SKM-1 treated with dmso at 0.1 percent for 144 hours (cell line): Measurements from ENCODE around the gene PRSS22.
A peak's percentile ranks its signal among the peaks of the same experiment; 100 is the strongest.
"Not testable (repeated sequence)": the region's sequence is repeated elsewhere in the genome, so short reads cannot be mapped to it uniquely, and the experiment has no call there.

Source experiments
- DNase-seq: peaks from one replicate; lab custom pipeline; 2025; ENCODE audit not compliant: unreplicated experiment; lab: John Stamatoyannopoulos, UW

The PRSS22 gene, protein sequence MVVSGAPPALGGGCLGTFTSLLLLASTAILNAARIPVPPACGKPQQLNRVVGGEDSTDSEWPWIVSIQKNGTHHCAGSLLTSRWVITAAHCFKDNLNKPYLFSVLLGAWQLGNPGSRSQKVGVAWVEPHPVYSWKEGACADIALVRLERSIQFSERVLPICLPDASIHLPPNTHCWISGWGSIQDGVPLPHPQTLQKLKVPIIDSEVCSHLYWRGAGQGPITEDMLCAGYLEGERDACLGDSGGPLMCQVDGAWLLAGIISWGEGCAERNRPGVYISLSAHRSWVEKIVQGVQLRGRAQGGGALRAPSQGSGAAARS

DNA sequence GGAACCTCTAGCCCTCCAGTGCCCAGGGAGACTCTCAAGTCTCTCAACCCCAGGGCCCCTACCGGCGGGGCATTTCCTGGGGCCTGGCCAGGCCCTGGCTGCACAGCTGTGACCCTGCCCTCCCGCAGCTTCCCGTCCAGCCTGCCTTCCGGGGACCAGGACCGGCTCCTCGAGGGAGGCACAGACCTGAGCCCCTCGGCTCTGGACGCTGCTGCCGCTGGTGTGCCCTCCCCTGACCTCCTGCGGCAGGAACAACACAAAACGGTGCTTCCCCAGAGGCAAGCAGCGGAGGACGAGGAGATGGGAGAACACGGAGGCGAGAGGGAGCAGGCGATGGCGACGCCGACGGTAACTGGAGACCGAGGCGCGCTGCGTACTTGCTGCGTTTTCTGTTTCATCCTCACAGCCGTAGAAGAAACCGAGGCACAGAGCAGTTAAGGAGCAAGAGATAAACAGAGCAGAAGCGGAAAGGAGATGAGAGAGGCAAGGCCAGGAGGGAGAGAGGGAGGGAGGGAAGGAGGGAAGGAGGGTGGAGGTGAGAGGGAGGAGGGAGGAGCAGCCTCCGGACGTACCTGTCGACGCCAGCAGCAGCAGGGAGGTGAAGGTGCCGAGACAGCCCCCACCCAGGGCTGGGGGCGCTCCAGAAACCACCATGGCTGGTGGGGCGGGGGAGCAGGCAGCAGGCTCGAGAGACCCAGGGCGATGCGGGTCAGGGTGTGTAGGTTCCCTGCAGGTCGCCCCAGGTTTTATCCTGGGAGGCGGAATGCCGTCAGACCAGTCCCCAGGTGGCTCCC is at the start of gene PRSS22:
Gene PRSS22, minus strand, starts transcription at position 720 of the 794 bp plus-strand sequence. Its CDS starts 66 bp downstream, at position 654.
- no peak for DNase-seq

DNA sequence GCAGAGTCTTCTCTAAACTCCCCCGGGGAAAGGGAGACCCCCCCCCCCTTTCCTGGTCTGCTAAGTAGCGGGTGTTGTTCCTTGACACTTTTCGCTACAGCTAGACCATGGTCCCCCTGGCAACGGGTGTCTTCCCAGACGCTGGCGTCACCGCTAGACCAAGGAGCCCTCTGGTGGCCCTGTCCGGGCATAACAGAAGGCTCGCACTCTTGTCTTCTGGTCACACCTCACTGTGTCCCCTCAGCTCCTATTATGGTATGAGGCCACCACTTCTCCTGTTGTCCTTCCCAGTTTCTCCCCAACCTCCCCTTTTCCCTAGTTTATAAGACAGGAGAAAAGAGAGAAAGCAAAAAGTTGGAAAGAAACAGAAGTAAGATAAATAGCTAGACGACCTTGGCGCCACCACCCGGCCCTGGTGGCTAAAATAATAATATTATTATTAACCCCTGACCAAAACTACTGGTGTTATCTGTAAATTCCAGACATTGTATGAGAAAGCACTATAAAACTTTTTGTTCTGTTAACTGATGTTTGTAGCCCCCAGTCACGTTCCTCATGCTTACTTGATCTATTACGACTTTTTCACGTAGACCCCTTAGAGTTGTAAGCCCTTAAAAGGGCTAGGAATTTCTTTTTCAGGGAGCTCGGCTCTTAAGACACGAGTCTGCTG is 49.2 kb upstream of the PRSS22 start:
- DNase-seq: not testable (repeated sequence)

DNA sequence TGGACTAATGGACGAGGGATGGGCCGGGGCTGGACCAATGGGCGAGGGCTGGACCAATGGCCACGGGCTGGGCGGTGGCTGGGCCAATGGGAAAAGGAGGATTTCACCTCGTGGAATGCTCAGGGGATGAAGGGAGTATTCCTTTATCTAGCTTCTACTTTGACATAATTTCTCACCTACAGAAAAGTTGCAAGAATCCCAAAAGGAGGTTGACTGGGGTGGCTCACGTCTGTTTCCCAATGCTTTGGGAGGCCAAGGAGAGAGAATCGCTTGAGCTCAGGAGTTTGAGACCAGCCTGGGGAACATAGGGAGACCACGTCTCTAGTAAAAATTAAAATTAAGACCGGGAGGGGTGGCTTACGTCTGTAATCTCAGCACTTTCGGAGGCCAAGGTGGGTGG is 48.0 kb upstream of the PRSS22 start:
- DNase-seq: no peak

DNA sequence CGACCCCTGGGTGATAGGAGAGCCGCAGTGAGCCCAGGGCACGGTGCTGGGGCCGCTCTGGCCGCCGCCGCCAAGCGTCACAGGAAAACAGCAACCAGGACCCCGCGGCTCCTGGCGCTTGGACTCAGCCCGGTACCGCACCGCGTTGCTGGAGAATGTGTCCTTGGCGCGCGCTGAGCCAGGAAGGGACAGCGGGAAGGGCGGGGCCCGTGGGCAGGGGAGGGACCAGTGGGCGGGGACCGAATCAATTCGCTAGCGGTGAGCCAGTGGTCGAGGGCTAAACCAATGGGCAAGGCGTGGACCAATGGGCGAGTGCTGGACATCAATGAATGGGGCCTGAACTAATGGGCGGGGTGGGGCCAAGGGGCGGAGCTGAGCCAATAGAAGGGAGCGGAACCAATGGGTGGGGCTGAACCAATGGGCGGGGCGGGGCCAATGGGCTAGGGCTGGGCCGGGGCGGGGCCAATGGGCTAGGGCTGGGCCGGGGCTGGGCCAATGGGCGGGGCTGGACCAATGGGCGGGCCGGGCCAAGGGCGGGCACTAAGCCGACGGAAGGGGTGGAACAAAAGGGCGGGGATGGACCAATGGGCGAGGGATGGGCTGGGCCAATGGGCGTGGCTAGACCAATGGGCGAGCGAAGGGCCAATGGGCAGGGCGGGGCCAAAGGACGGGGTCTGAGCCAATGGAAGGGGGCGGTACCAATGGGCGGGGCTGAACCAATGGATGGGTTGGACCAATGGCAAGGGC is 47.4 kb upstream of the PRSS22 start:
- peak; percentile 98 for DNase-seq

DNA sequence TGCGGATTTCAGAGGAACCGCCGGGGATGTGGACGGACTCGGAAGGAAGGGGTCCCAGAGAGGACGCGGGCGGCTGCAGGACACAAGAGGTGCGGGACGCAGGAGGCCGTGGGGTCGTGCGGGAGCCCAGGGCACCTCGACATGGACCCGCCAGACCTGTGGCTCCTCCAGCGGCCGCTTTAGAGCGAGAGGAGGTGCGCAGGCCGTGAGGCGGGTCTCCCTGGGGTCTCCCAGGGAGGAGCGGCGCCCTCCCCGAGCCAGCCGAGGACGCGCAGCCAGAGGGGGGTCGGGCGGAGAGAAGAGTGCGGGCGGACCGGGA is 46.9 kb upstream of the PRSS22 start:
- DNase-seq: no peak

DNA sequence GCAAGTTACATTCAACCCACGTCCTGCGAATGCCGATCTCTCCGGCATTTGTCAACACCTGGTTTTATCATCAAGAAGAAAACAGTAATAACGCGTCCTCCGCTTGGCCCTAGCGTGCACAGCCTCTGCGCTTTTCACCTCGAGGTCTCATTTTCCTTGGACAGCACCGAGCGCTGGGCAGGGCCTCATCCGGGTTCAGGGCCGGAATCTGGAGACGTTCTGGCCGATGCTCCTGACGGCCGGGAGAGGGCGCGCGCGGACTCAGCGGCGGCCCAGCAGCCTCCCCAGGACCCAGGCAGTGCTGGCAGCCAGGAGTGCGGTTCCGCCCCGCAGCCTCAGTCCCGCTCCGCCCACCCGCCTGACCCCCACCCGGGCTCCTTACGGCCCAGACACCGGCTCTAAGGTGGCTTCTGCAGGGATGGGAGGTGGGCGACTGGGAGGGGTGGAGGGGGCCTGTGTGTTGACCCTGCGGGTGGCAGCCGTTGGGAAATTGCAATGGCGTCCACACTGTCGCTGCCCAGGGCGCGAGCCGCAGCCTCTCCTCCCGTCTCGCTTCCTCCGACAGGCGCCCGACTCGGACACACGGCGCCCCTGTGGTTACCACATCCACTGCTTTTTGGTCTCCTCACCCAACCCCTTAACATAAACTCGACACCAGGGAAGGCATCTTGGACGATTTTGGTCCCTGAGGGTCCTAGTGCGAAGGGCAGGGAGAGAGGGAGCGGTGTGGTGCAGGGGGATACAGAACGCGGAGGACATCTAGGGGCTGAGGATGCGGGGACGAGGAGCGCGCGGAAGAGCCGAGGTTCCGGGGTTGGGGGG is 46.3 kb upstream of the PRSS22 start:
- peak; percentile 80 for DNase-seq

DNA sequence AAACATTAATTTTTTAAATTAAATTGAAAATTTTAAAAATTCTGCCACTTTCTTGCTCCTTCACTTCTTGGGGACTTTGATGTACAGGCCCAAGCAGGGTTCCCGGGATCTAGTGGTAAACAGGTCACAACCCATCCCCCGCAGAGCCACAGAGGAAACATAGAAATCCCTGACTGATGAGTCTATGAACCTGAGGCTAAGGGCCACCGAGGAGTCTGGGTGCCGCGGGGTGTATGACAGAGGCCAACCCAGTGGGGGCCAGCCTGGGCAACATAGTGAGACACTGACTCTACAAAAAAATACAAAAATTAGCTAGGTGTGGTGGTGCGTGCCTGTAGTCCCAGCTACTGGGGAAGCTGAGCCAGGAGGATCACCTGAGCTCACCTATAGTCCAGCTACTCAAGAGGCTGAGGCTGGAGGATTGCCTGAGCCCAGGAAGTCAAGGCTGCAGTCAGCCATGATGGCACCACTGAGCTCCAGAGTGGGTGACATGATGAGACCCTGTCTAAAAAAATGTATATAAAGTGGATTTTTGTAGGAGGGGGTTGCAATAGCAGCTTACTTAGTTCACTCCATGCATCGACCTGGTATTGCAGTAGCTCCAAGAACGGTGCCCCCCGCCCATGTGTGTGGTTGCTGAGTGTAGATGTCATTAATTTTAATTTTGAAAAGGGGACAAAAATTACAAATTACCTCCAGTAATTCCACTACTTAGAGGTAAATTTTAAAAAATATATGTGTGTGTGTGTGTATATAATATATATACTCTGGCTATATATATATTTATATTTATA is 44.6 kb upstream of the PRSS22 start:
- DNase-seq: no peak

DNA sequence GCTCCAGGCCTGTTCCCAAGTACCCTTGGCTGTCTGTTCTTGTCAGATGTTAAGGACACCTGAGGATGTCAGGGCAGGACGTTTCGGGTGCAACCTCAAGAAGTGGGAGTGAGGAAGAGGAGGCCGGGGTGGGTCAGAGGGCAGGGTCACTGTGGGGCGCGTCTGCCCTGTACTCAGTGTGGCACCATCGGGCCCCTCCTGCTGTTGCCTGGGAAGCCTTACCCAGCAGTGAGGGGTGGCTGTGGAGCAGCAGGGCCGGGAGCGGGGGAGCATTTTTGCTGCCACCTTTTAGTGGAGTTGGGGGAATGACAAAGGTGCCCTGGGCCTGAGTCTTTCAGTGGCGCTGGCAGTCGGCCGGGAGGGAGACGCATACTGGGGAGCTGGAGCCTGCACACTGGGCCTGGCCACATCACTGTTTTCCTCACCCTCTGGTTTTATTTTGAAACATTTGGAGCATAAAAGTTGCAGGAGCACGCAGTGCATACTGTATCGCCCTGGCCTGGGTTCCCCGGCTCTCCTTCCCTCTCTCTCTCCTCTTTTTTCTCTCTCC is 42.6 kb upstream of the PRSS22 start:
- DNase-seq: no peak

DNA sequence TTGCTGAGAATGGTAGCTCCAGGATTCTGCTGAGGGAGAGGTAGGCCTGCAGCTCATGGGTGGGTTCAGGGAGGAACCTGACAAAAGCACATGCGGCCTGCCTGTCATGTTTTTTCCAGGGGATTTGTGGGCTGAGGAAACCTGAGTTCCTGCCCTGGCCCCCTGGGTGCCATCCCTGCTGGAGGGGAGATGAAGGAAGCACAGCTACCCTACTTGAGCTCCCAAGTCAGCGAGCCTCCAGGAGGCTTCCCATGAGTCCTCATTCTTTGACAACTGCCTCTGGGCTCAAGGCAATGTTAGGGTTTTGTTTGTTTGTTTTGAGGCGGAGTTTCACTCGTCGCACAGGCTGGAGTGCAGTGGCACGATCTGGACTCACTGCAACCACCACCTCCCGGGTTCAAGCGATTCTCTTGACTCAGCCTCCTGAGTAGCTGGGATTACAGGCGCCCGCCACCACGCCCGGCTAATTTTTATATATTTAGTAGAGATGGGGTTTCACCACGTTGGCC is 41.6 kb upstream of the PRSS22 start:
- DNase-seq: no peak

DNA sequence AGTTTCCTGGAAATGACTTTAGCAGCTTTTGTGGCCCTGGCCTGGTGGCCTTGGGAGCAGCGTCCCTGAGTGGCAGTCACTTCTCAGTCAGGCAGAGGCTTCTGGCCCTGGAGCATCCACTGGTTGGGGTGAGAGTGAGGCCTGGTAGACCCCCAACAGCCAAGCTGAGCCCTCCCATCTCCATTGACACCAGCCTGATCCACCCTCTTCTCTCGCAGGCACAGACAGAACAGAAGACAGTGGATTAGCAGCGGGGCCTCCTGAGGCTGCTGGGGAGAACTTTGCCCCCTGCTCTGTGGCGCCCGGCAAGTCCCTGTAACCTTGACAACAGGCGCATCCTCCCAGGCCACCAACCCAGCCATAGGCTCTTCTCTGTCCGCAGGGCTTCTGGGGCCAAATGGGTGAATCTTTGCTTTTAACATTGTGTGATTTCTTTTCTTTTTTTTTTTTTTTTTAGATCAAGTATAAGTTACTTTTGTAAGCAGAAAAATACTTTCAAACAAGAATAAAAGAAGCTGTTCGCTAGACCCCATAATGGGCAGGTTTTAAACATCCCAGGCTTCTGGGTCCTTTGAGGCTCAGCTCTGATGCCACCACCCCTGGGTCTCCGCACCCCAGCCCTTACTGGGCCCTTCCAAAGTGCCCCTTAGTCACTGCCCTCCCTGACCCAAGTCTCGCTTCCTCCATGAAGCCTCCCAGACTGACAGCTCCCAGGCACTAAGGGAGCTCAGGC is 41.0 kb upstream of the PRSS22 start:
- DNase-seq: no peak

DNA sequence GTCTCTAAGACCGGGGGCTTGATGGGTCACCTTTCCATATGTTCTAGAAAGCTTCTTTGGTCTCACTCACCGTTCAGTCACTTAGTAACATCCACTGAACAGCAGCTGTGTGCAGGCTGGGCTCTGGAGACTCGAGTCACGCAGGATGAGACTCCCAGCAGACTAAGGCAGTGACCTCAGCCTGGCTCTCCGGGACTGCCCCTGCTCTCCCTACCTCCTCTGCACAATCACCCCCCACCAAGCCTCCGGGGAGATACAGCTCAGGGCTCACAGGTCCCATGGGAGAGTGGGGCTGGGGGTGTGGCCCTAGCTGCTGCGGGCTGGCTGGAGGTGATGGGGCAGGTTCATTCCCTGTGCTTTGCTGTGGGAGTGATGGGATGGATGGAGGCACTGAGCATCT is 39.1 kb upstream of the PRSS22 start:
- no peak for DNase-seq

DNA sequence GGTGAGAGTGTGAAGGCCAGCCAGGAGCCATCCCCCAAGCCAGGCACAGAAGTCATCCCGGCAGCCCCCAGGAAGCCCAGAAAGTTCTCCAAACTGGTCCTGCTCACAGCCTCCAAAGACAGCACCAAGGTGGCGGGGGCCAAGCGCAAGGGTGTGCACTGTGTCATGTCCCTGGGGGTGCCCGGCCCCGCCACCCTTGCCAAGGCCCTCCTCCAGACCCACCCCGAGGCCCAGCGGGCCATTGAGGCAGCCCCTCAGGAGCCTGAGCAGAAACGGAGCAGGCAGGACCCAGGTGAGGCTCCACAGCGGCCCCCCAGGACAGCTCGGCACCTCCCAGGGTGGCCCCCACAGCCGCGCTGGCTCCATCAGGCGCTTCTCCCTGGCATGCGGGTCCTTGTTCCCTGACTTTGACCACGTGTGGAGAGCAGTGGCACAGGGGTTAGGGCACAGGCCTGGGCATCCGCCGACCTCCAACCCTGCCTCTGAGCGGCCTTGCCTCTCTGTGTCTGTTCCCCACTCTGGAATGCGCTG is 38.6 kb upstream of the PRSS22 start:
- DNase-seq: no peak

DNA sequence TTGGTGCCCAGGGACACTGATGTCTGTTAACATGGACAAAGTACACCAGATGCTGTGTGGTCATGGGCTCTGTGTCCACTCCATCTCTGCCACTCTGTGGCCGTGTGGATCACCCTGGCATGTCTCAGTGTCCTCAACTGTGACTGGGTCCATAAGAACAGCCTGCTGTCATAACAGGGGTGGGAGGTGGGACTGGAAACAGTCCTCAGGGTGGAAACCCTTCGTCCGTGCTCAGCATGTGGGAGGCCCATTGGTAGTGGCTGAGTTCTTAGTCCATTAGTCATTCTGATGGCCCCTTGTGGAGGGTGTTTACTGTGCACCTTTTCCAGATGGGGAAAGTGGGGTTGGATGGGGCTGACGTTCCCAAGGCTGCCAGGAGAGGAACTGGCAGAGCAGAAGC is 37.8 kb upstream of the PRSS22 start:
- no peak for DNase-seq

DNA sequence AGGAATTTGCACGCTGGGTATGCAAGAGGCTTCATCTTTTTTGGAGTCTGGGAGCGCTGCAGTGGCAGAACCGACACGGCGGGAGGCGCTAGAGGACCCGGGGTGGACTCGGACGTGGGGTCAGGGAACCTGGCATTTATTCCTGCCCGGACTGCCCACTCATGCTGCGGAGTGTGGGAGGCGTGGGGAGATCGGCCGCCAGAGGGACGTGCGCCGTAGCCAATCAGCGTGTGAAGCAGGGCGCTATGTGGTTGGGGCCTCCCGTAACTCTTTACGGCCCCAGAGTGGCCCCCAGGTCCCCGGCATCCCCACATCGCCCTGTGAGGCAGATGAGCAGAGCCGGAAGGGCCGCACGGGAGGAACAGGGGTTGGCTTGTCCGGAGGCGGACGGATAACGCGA is 36.3 kb upstream of the PRSS22 start:
- DNase-seq: no peak

DNA sequence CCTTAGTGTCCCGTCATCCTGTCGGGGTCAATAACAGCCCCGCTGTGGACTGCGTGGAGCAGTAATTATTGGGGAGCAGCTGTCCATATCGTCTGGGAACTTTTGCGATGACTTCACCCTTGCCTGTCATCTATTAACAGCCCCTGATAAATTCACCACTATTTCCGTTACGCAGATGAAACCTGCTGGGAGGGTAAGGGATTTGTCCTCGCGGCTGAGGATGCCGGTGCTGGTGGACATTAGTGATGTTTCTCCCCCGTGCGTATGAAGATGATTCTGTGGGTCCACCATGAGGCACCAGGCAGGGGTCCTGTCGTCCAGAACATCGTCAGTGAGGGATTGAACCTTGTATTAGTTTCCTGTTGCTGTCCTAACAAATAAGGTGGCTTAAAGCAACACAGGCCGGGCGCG is 26.1 kb upstream of the PRSS22 start:
- no peak for DNase-seq

DNA sequence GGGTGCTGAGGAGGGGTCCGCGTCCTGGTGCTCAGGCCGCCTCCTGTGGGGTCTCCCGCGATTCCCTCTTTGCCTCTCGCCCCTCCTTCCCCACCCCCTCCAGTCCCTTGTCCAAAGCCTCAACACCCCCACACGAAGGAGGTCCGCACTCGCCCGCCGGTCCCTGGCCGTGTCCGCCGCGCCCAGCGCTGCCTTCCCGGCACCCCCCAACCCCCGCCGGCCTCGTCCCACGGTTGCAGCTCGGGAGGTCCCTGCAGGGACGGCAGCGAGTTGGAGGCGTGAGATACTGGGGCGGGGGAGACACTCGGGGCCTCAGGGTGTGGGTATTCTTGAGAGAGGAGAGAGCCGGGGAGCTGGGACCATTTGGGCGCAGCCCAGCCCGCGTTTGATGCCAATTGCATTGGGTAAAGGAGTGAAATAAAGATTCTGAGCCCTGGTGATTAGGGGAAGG is 25.5 kb upstream of the PRSS22 start:
- no peak for DNase-seq

DNA sequence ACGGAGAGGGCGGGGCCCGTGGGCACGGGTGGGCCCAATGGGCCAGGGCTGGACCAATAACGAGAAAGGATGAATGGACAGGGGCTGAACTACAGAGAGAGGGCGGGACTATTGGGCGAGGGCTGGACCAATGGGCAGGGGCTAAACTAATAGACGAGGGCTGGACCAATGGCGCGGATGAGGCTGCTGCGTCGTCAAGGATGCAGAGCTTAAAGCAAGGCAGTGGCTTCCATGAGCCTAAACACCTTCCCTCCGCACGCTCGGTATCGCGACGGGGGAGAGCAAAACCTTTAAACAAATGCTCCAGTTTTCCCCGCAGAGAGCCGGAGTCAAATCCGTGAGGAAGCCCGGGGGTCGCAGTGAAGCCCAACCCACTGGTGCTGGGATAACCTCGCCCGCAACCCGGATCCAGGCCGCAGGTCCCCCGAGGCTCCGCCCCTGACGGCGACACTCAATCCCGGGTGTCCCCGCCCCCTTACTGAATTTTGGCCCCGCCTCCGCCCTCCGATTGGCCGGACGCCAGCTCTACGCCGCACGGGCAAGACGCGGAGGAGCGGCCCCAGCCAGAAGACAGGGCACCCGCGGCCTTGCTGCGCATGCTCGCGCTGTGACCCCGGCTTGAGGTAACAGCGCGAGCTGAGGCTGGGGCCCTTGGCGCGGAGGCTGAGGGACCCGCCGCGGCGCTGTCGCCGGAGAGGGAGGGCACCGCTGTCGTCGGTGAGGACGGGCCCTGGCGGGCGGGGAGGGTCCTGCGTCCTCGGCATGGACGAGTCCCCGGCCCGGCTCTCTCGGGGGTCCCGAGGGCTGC is 24.9 kb upstream of the PRSS22 start, which contains the start of gene FLYWCH2:
Gene FLYWCH2, plus strand, starts transcription at position 566 of the 808 bp plus-strand sequence. CDS start 13,235 bp downstream, outside the sequence.
- peak; percentile 96 for DNase-seq
